Transverse colon (tissue), 4 donors: ENCODE measurements around the gene PALLD. TPM values are rescaled to one million over a fixed set of nuclear protein-coding genes. Genes with fewer than 3 reads are reported as not detected.

Source experiments
- DNase-seq: peaks from one replicate; pipeline ENCODE4 v3.0.0-alpha.2; 2019
- H3K27ac ChIP-seq, 4 donors: fragments of 200-600 bp; sonication (generic); 2 replicates each; pipeline ENCODE4 v1.5.1; 2016 to 2018; ENCODE audit warnings: inconsistent platforms in 4 of 4
- H3K27me3 ChIP-seq: fragments of 200-600 bp; sonication (generic); 2 replicates; pipeline ENCODE4 v1.5.1; 2017; ENCODE audit warnings: inconsistent platforms
- H3K36me3 ChIP-seq, 4 donors: fragments of 200-600 bp; sonication (generic); 2 replicates each; pipeline ENCODE4 v1.5.1; 2017 to 2019; ENCODE audit warnings: inconsistent platforms in 4 of 4
- H3K4me1 ChIP-seq, 4 donors: fragments of 200-600 bp; sonication (generic); 2 replicates each; pipeline ENCODE4 v1.5.1; 2017 to 2020; ENCODE audit warnings: inconsistent platforms in 4 of 4
- H3K4me3 ChIP-seq, 4 donors: fragments of 200-600 bp; sonication (generic); 1 replicate in 1 of 4; 2 replicates in 3 of 4; pipeline versions ENCODE4 v1.5.1 to v1.6.1; 2017 to 2019; ENCODE audit warnings: inconsistent platforms in 4 of 4
- H3K9me3 ChIP-seq, 2 donors: fragments of 200-600 bp; sonication (generic); 2 replicates each; pipeline ENCODE4 v1.5.1; 2017 to 2019; ENCODE audit warnings: inconsistent platforms in 2 of 2
- EP300 ChIP-seq: sonication (generic); formaldehyde crosslinking; IDR thresholded peaks from one replicate; pipeline ENCODE4 v1.6.1; 2017; ENCODE audit warnings: antibody characterized with exemption, low read depth
- POLR2A ChIP-seq: fragments of 450-650 bp; IDR thresholded peaks from one replicate; pipeline ENCODE4 v1.6.1; 2016; ENCODE audit warnings: antibody characterized with exemption, mild to moderate bottlenecking, moderate library complexity
- POLR2AphosphoS5 ChIP-seq, 3 donors: sonication (generic); formaldehyde crosslinking; IDR thresholded peaks; one replicate each; pipeline ENCODE4 v1.6.1; 2016; ENCODE audit warnings: antibody characterized with exemption in 3 of 3
- WGBS, 2 donors: methylation state at CpG; one replicate each; pipeline ENCODE4 v1.1.5; 2018; ENCODE audit warnings: low coverage in 1 of 2; 5-methylcytosine and 5-hydroxymethylcytosine counted together
- in situ Hi-C, 4 donors: fragments of 200-750 bp; cut with MboI; loops; one replicate each; pipeline versions ENCODE4 v1.15.0 to v1.15.1; 2017; ENCODE audit warnings: low sequenced_read_pairs in 3 of 4, low pct_ligation_motif_present in 1 of 4, low pct_unique_long_range_greater_than_20kb in 1 of 4
- intact Hi-C: fragments of 100-400 bp; cut with DNase I; formaldehyde crosslinking; loops from one replicate; pipeline ENCODE4 v1.15.1; 2023; ENCODE audit warnings: low total_unique reads
- total RNA-seq, 4 donors: library from RNA; depleted of rRNA; stranded (reverse); fragments of >200 nt; gene quantifications; one replicate each; pipeline ENCODE4 v1.1.0, GENCODE V29; 2016
- TF ChIP-seq, protein P1 (sequence below), 5 experiments: fragments of 200-600 bp in 3 of 5; fragments of 450-650 bp in 2 of 5; sonication (generic) in 3 of 5; IDR thresholded peaks; 1 replicate in 2 of 5; 2 replicates in 3 of 5; pipeline ENCODE4 v1.5.1; 2016 to 2017; ENCODE audit warnings: antibody characterized with exemption in 5 of 5, inconsistent platforms in 3 of 5, mild to moderate bottlenecking in 2 of 5, moderate library complexity in 1 of 5

Gene PALLD
- total RNA-seq, 4 donors from 2014 or later = 230 to 309 (median 278) TPM

DNA sequence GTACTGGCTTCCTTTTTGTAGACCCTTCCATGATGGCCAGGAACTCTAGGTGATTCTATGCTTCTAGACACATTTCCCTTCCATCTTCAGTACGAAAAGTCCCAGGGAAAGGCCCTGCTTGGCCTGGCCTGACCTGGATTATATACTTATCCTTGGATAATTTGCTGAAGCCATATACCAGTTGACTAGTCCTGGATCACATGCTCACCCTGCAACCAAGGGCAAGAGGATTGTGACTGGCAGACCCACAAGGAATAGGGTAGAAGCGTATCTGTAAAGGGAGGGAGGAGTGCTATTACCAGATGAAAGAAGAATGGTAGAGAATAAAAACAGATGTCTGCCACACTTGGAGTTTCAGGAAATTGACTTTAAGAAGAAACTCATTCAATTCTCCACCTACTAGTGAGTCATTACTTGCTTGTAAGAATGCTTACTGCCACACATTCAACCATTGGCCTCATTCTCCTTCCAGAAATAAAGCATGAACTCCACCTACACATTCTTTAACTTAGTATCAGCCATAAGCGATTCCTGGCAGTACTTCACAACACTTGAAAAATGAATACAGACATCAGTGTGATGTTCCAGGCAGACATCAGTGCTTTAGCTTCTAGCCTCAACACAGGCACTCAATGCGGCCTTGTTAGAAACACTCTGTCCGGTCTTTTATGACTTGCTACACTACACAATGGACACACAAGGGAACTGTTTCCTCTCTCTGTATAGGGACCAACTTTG is 371.4 kb downstream of the PALLD start:
- in situ Hi-C loops = no loop called here
- peaks cover 0 to 27% (median 22%) of the 10 kb centered on the region in 4 donors for H3K4me1 ChIP-seq
- 69 to 70% methylated on average over 5 of the region's 5 CpGs for WGBS, 2 donors
- DNase-seq = no peak
- no peaks in the 10 kb centered on the region for H3K27me3 ChIP-seq
- peak overlapping the region; percentile 23 to 54 (median 44) for H3K27ac ChIP-seq
- H3K9me3 ChIP-seq = no peaks in the 10 kb centered on the region
- no peak overlapping the region for H3K4me3 ChIP-seq
- intact Hi-C loops = no loop called here
- no peaks in the 10 kb centered on the region for H3K36me3 ChIP-seq
- TF ChIP-seq EP300 = no peak

DNA sequence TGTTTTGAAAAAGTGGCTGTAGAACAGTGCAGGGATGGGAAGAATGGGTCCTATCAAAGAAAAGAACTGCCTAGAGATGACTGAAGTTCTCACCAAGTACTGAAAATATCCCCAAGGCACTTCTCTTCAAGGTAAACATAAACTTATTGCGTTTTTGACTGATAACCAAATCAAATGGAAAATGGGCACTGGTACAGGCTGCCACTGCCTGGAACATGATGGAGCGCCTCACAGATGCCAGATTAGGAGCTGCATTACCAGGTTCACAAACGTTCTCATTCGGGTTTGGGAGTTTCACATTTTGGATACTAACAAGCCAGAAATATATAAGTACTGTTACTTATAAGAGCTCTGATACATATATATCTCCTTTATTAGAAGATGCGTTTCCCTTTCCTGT is 371.9 kb downstream of the PALLD start:
- Histone ChIP-seq H3K4me3 (no peak overlapping the region), H3K27me3 (no peaks in the 10 kb centered on the region), H3K9me3 (no peaks in the 10 kb centered on the region), H3K36me3 (no peaks in the 10 kb centered on the region), H3K4me1 (peaks cover 5 to 26% (median 22%) of the 10 kb centered on the region in 4 donors), H3K27ac (peak overlapping the region; percentile 2 to 54 (median 36))
- in situ Hi-C loops (no loop called here), intact Hi-C loops (no loop called here)
- WGBS, 2 donors = 83 to 84% methylated on average over 2 to 5 of the region's 5 CpGs
- TF ChIP-seq EP300 (no peak), POLR2A (no peak), POLR2AphosphoS5 (IDR thresholded peaks at IDR 0.05) (no peak)
- TF ChIP-seq, protein P1, sequence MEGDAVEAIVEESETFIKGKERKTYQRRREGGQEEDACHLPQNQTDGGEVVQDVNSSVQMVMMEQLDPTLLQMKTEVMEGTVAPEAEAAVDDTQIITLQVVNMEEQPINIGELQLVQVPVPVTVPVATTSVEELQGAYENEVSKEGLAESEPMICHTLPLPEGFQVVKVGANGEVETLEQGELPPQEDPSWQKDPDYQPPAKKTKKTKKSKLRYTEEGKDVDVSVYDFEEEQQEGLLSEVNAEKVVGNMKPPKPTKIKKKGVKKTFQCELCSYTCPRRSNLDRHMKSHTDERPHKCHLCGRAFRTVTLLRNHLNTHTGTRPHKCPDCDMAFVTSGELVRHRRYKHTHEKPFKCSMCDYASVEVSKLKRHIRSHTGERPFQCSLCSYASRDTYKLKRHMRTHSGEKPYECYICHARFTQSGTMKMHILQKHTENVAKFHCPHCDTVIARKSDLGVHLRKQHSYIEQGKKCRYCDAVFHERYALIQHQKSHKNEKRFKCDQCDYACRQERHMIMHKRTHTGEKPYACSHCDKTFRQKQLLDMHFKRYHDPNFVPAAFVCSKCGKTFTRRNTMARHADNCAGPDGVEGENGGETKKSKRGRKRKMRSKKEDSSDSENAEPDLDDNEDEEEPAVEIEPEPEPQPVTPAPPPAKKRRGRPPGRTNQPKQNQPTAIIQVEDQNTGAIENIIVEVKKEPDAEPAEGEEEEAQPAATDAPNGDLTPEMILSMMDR (IDR thresholded peaks at IDR 0.05) = no peak
- no peak for DNase-seq

DNA sequence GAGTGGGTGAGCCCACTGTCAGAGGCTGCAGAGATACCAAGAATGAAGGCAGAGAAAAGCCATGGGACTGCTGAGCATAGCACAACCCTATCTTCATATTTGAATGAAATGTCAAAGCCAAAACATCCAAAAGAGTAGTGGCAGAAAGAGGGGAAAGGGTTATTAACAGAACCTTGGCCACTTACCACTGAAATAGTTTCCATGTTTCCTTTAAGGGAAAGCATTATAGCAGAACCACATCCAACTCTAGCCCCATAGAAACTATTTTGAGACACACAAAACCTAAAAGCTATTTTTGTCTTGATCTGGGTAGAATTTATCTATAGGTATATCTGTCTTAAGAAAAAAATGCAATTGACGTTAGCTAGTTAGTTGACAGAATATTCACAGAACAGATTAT is 373.2 kb downstream of the PALLD start:
- H3K27me3 ChIP-seq = no peaks in the 10 kb centered on the region
- H3K27ac ChIP-seq = peak overlapping the region; percentile 12 to 50 (median 50)
- intact Hi-C loops = no loop called here
- no peak overlapping the region for H3K4me3 ChIP-seq
- in situ Hi-C loops = no loop called here
- WGBS, 2 donors = 79 to 86% methylated on average over 1 of the region's 1 CpG
- no peaks in the 10 kb centered on the region for H3K36me3 ChIP-seq
- H3K9me3 ChIP-seq = no peaks in the 10 kb centered on the region
- peaks cover 8 to 20% (median 18%) of the 10 kb centered on the region in 4 donors for H3K4me1 ChIP-seq
- no peak for DNase-seq
- TF ChIP-seq POLR2AphosphoS5 (IDR thresholded peaks at IDR 0.05) = no peak
- TF ChIP-seq, protein P1 (IDR thresholded peaks at IDR 0.05) = no peak
- no peak for TF ChIP-seq POLR2A
- TF ChIP-seq EP300 = no peak

DNA sequence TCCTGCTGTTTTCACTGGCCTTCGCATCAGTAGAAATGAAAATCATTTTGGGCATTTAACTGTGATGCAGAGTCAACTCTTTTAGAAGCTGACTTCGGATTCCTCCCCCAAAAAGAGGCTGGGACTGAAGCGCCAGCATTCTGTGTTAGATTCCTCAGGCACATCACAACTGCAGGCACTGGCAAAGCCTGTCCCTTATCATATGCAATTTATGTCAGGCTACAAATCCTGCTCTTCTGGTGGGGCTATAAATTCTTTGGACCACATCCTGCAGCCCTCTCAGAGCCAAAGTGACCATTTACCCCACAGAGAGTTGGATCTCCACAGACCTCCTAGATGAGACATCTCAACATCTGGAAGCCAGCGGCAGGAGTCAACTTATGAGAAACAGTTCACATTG is 374.8 kb downstream of the PALLD start:
- in situ Hi-C loops (no loop called here), intact Hi-C loops (no loop called here)
- Histone ChIP-seq H3K27me3 (no peaks in the 10 kb centered on the region), H3K27ac (peak overlapping the region; percentile 17 to 54 (median 22)), H3K4me3 (no peak overlapping the region), H3K4me1 (peaks cover 8 to 20% (median 16%) of the 10 kb centered on the region in 4 donors), H3K36me3 (no peaks in the 10 kb centered on the region), H3K9me3 (no peaks in the 10 kb centered on the region)
- WGBS, 2 donors = 75 to 82% methylated on average over 3 to 4 of the region's 4 CpGs
- TF ChIP-seq POLR2AphosphoS5 (IDR thresholded peaks at IDR 0.05) = no peak
- no peak for TF ChIP-seq POLR2A
- no peak for TF ChIP-seq EP300
- TF ChIP-seq, protein P1 (IDR thresholded peaks at IDR 0.05) = no peak
- no peak for DNase-seq
